ENCODE measurements around the gene LRP8. TPM values are rescaled to one million over a fixed set of nuclear protein-coding genes. Genes with fewer than 3 reads are reported as not detected.

The LRP8 gene
- total and polyA plus RNA-seq, 2 donors (not counting 3 experiments of a cell fraction or from before 2014, with no cell fraction given) = 40.9 to 62.2 TPM

GRCh38 chr1:53273526-53273925, 54.3 kb downstream of the LRP8 start:
- Histone ChIP-seq H3K36me3 (ENCODE audit: control insufficient read depth in 2 of 2, extremely low read depth in 1 of 2, insufficient read depth in 2 of 2, low read length in 2 of 2) (peaks cover 0 to 4% of the 10 kb centered on the region in 2 experiments), H3K4me3 (replicated peaks in 1 of 3; ENCODE audit: insufficient read depth in 1 of 3, low read depth in 1 of 3, low read length in 3 of 3) (no peak overlapping the region), H3K9me1 (replicated peaks; ENCODE audit: control insufficient read depth, extremely low read depth, insufficient read depth, low read length) (no peaks in the 10 kb centered on the region), H2AFZ (ENCODE audit: low read depth, low read length) (no peak overlapping the region), H3K4me1 (ENCODE audit: control insufficient read depth, extremely low read depth, insufficient read depth, low read length) (no peaks in the 10 kb centered on the region), H3K9ac (replicated peaks; ENCODE audit: extremely low read depth, insufficient read depth, low read length) (no peak overlapping the region), H4K20me1 (replicated peaks; ENCODE audit: control insufficient read depth, extremely low read depth, insufficient read depth, low read length) (no peaks in the 10 kb centered on the region), H3K27ac (ENCODE audit: insufficient read depth, low read depth, low read length) (no peak overlapping the region), H3K4me2 (ENCODE audit: insufficient read depth, low read length) (no peak overlapping the region), H3K27me3 (ENCODE audit: control insufficient read depth in 2 of 2, insufficient read depth in 2 of 2, low read length in 2 of 2) (no peaks in the 10 kb centered on the region), H3K9me3 (replicated peaks; ENCODE audit: control insufficient read depth, insufficient read depth, low read length) (no peaks in the 10 kb centered on the region), H3K79me2 (ENCODE audit: control insufficient read depth, insufficient read depth, low read length) (no peaks in the 10 kb centered on the region)
- DNase-seq (ENCODE audit: low read depth, low spot score) = no peak
- intact Hi-C loops (cut with micrococcal nuclease) (no loop called here), dilution Hi-C loops (cut with MboI; ENCODE audit: extremely low pct_ligation_motif_present, low sequenced_read_pairs) (no loop called here)
- no TSS peak for BruUV-seq (replicated peaks)
- TF ChIP-seq MYC (IDR thresholded peaks at IDR 0.05; ENCODE audit: low read depth, low read length) (no peak), FOS (IDR thresholded peaks at IDR 0.05; ENCODE audit: borderline replicate concordance, insufficient read depth, low read length) (no peak), EZH2 (IDR thresholded peaks at IDR 0.05; ENCODE audit: borderline replicate concordance, low read depth, low read length, severe bottlenecking) (no peak), GATA2 (IDR thresholded peaks at IDR 0.05; ENCODE audit: insufficient read depth, insufficient read length, low read depth, low read length) (no peak), POLR2AphosphoS5 (IDR thresholded peaks at IDR 0.05; ENCODE audit: insufficient read depth, low read depth, low read length) (no peak), JUN (IDR thresholded peaks at IDR 0.05; ENCODE audit: borderline replicate concordance, insufficient read depth, insufficient read length, low read depth) (no peak), CTCF (IDR thresholded peaks at IDR 0.05; ENCODE audit: extremely low read depth in 1 of 2, insufficient read depth in 1 of 2, low read depth in 1 of 2, low read length in 2 of 2) (no peak), POLR2A (IDR thresholded peaks at IDR 0.05; ENCODE audit: low read depth, low read length) (no peak), MAX (IDR thresholded peaks at IDR 0.05; ENCODE audit: insufficient read depth, insufficient read length) (no peak)
- CTCF ChIA-PET = interaction anchor here (6.9 kb wide), 1 partner anchor 119 kb away, joined by 49 read pairs; no protein-coding TSS in a partner anchor
- POLR2A ChIA-PET = no interaction called here
- FAIRE-seq = no peak
